Esophagus squamous epithelium (tissue), 4 donors: ENCODE results near the gene PIGT.

Experiments used
- CTCF ChIP-seq, 6 experiments: fragments of 450-650 bp in 4 of 6; fragments of 200-600 bp in 2 of 6; sonication (generic) in 2 of 6; IDR thresholded peaks; one replicate each; pipeline ENCODE4 v1.5.1; 2016 to 2019; ENCODE audit warnings: antibody characterized with exemption in 6 of 6, mild to moderate bottlenecking in 4 of 6, moderate library complexity in 4 of 6
- POLR2A ChIP-seq, 4 donors: fragments of 450-650 bp; IDR thresholded peaks; one replicate each; pipeline ENCODE4 v1.6.1; 2017; ENCODE audit warnings: antibody characterized with exemption in 4 of 4, mild to moderate bottlenecking in 4 of 4, moderate library complexity in 3 of 4

- no peak for TF ChIP-seq CTCF (IDR thresholded peaks at IDR 0.05)
- TF ChIP-seq POLR2A (IDR thresholded peaks at IDR 0.05): no peak
Observed at GRCh38 chr20:45368221-45368980, 47.5 kb upstream of the PIGT start.
